ENCODE measurements around the gene PTPRM.

GRCh38 chr18:7601936-7602335 is 34.8 kb downstream of the PTPRM start:
- TF ChIP-seq CTCF (IDR thresholded peaks at IDR 0.05) (no peak), CBX2 (IDR thresholded peaks at IDR 0.05; ENCODE audit: borderline replicate concordance, low read depth) (no peak), MYC (IDR thresholded peaks at IDR 0.05; ENCODE audit: borderline replicate concordance, low read length) (no peak), USF2 (IDR thresholded peaks at IDR 0.05) (no peak), CHD2 (IDR thresholded peaks at IDR 0.05; ENCODE audit: low read length, partially characterized antibody) (no peak), POLR2A (IDR thresholded peaks at IDR 0.05; ENCODE audit: low read length) (no peak), NPAS2 (CRISPR knock-in tag; IDR thresholded peaks at IDR 0.05; ENCODE audit: borderline replicate concordance) (no peak), RAD21 (conservative IDR thresholded peaks at IDR 0.05 in 1 of 2, IDR thresholded peaks at IDR 0.05 in 1 of 2) (no peak), SMC3 (IDR thresholded peaks at IDR 0.05) (no peak), CEBPB (IDR thresholded peaks at IDR 0.05) (no peak), POLR2AphosphoS2 (conservative IDR thresholded peaks at IDR 0.05; ENCODE audit: low read length) (no peak), JUN (IDR thresholded peaks at IDR 0.05) (no peak)
- TF ChIP-seq, protein P1, sequence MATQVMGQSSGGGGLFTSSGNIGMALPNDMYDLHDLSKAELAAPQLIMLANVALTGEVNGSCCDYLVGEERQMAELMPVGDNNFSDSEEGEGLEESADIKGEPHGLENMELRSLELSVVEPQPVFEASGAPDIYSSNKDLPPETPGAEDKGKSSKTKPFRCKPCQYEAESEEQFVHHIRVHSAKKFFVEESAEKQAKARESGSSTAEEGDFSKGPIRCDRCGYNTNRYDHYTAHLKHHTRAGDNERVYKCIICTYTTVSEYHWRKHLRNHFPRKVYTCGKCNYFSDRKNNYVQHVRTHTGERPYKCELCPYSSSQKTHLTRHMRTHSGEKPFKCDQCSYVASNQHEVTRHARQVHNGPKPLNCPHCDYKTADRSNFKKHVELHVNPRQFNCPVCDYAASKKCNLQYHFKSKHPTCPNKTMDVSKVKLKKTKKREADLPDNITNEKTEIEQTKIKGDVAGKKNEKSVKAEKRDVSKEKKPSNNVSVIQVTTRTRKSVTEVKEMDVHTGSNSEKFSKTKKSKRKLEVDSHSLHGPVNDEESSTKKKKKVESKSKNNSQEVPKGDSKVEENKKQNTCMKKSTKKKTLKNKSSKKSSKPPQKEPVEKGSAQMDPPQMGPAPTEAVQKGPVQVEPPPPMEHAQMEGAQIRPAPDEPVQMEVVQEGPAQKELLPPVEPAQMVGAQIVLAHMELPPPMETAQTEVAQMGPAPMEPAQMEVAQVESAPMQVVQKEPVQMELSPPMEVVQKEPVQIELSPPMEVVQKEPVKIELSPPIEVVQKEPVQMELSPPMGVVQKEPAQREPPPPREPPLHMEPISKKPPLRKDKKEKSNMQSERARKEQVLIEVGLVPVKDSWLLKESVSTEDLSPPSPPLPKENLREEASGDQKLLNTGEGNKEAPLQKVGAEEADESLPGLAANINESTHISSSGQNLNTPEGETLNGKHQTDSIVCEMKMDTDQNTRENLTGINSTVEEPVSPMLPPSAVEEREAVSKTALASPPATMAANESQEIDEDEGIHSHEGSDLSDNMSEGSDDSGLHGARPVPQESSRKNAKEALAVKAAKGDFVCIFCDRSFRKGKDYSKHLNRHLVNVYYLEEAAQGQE (IDR thresholded peaks at IDR 0.05), result no peak
